ENCODE data around the gene MOK.
"Not testable (repeated sequence)": the region's sequence is repeated elsewhere in the genome, so short reads cannot be mapped to it uniquely, and the experiment has no call there.

The MOK gene

DNA sequence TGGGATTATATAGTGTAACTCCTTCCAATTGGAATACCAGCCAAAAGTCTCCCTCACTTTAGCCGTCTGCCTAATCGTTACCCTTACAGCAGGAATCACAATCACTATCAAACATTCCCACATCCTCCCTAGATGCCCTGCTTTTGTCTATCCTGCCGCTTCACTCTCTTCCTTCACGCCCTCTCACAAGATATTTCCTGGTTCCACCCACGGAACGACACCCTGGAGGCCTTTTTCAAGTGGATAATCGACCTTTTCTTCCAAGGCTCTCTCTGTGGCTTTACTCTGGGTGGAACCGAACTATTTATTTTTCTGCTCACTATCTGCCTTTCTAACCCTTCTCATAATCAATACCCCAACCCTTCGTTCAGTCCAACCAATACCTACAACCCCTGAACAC is 58.9 kb downstream of the MOK start:
- DNase-seq: no peak

DNA sequence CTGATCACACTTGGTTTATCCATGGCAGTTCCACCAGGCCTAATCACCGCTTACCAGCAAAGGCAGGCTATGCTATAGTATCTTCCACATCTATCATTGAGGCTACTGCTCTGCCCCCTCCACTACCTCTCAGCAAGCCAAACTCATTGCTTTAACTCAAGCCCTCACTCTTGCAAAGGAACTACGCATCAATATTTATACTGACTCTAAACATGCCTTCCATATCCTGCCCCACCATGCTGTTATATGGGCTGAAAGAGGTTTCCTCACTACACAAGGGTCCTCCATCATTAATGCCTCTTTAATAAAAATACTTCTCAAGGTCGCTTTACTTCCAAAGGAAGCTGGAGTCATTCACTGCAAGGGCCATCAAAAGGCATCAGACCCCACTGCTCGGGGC is 61.2 kb downstream of the MOK start:
- DNase-seq: not testable (repeated sequence)

DNA sequence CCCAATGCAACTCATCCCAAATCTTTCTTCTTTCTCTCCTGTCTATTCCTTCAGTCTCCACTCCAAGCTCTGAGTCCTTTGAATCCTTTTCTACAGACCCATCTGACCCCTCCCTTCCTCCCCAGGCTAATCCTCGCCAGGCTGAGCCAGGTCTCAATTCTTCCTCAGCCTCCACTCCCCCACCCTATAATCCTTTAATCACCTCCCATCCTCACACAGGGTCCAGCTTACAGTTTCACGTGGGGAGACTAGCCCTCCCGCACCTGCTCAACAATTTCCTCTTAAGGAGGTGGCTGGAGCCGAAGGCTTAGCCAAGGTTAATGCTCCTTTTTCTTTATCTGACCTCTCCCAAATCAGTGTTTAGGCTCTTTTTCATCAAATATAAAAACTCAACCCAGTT is 63.8 kb downstream of the MOK start:
- DNase-seq: no peak

DNA sequence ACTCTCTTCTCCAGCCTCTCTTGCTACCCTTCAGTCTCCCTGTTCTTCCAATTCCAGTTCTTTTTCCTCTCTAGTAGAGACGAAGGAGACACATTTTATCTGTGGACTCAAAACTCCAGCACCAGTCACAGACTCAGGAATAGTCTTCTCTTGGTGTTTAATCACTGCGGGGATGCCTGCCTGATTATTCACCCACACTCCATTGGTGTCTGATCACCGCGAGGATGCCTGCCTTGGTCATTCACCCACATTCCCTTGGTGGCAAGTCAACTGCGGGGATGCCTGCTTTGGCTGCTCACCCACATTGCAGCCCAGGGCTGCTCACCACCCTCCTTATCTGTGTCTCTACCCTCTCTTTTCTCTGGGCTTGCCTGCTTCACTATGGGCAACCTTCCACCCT is 64.5 kb downstream of the MOK start:
- not testable (repeated sequence) for DNase-seq

DNA sequence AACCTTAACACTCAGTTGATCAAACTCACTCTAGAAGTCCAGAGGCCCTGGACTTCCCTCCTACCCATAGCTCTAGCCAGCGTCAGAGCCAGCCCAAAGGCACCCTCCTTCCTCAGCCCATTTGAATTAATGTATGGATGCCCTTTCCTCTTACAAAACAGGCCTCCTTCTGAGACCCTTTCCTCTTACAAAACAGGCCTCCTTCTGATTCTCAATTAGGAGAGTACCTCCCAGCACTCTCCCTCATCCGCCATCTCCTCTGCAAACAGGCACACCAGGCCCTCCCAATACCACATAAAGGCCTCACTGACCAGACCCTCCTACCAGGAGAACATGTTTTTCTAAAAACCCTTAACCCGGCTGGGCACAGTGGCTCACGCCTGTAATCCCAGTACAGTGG is 65.7 kb downstream of the MOK start:
- no peak for DNase-seq

GRCh38 chr14:102238766-102239165 is 66.2 kb downstream of the MOK start:
- no peak for DNase-seq

- no peak for DNase-seq
Measured at GRCh38 chr14:102238131-102238530, 66.8 kb downstream of the MOK start.

DNA sequence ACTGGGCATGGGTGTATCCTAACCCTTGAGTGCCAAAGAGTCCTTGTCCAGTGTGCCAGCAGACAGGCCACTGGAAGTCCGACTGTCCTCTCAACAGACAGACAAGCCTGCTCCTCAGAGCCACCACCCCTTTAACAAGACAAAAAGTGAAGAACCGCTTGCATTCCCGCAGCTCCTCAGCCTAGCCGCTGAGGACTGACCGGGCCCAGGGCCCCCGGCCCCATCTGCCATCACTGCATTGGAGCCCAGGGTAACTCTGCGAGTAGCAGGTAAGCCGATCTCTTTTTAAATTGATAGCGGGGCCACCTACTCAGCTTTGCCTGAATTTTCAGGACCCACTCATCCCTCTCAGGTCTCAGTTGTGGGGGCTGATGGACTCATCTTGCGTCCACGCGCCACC is 68.9 kb downstream of the MOK start:
- no peak for DNase-seq

- DNase-seq: peak; percentile 59
Measured at GRCh38 chr14:102235275-102235897, 69.6 kb downstream of the MOK start.

- no peak for DNase-seq
Measured at GRCh38 chr14:102234331-102235264, 70.4 kb downstream of the MOK start.

- DNase-seq: no peak
Measured at GRCh38 chr14:102233081-102233480, 71.9 kb downstream of the MOK start.

DNA sequence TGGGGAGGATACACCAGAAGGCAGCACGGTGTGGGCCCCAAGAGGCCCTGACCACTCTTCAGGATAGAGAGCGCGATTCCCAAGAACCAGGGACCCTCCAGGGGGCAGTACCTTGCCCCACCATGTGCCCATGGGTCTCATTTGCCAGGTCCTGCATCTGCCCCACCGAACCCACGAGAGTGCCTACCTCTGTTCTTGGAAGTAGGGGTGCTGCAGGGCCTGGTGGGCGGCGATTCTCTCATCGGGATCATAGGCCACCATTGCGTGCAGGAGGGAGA is 72.7 kb downstream of the MOK start:
- no peak for DNase-seq

DNA sequence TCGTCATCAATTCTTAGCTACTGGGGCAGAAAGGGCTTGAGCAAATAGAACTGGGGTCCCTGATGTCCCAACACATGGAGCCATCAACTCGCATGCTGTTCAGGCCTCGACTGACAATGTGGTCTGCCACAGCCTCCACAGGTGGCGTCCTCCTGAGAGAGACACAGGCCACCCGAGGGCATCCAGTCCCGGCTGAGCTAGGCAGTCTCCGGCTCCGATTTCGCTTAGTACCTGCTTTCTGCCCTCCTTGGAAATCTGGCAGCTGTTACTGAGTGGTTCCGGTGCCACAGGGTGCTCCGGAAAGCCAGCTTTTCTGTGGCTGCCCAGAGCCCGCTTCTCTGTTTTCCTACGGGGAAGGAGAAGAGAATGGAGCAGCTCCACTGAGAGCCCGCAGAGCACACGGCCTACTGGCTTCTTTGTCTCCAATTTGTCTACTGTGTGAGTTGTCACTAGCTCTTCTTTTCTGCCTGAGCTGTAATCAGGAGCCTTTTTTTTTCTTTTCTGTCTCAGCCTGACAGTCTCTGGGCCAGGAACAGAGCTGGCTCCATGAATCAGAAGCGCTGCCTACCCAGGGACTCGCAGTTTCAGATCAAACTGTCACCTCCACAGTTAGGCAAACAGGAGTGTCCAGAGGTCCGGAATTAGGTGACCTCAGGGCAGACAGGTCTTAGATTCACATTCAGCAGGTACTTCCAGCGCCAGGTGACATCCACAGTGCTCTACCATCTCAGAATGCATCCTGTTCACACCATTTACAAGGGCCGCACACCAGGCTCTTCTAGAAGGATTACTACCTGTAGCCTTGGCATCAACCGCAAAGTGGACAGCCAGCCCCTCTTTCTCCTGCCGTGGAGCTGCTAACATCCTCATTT is 73.3 kb downstream of the MOK start:
- DNase-seq: no peak

- no peak for DNase-seq
Measured at GRCh38 chr14:102230481-102231210, 74.3 kb downstream of the MOK start.

- no peak for DNase-seq
Measured at GRCh38 chr14:102229739-102230092, 75.2 kb downstream of the MOK start.

DNA sequence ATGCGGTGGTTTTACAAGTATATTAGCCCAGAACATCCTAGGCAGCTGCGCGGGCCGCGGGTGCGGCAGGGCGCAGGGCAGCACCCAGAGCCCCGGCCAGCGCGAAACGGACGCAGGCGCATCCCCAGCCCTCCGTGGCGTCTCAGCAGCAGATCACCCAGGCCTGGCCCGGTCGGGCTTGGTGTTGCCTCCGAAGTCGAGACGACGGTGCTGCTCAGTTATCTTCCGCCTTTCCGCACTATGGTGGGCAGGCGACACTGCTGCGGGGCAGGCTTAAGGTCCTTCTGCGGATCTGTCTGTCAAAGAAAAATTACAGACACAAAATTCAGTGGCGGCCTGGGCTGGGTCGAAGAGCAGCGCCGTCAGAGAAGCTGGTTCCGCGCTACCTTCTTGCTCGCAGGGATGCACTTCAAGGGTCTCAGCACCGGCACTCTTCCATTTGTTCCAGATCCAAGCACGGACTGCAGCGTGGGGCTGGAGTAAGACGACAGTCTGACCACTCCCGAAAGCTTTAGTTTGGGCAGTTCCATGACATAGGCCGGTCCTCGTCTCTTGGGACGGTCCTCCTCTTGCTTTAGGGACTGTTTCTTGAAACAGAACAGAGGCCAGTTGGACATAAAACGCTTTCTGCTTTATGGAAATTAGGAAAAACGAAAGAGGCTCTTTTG is 75.8 kb downstream of the MOK start:
- DNase-seq: no peak

DNA sequence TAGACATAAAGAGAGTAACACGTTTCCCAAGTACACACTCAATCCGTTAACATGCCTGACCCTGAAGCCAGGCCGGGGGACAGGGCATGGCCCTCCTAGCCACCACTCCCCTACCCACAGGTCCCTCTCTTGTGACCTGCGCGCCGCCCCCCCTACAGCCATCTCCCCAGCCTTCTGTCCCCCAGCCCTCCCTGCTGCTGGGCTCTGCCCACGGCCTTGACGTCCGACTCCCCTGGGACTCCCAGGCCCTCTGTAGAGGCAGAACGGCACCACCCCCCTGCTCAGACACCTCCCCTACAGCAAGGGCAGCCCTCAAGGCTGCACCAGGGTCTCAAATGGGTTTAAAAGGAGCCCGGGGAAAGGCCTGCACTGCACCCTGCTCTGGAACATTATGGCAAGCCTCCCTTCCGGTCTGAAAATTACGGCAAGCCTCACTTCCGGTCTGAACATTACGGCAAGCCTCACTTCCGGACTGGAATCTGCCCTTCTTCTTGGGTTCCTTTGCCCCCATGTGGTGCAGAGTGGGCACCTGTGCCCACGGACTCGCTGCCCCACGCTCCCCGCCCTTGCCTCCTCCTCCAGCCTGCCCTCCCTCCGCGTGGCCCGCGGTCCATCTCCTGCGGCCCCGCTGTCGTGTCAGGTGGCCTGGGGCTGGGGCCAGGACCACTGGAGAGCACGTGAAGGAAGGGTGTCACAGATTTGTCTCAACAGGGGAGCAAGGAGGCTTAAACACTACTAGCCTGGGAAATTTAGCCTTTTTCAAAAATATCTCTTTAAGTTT is 77.6 kb downstream of the MOK start:
- no peak for DNase-seq

GRCh38 chr14:102226356-102227125 is 78.4 kb downstream of the MOK start:
- DNase-seq: no peak

GRCh38 chr14:102225936-102226335 is 79.0 kb downstream of the MOK start:
- no peak for DNase-seq

DNA sequence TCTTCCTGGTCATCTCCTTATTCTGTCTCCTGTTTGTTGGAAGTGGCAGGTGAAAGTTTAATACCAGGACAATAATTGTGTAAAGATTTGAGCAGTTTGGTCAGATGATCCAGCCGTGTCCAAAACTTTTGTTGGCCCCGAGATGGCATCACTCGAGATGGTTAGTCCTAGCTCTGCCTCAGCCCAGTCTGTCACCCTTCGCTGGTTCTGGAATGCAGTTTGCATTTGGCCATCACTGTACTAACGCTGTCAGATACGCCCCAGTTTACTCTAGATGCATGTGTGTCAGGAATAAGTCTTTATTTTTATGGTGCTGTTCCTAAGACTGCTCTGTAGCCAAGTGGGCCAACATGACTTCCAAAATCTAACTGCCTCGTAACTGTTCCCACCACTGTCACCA is 79.6 kb downstream of the MOK start:
- no peak for DNase-seq

- DNase-seq: no peak
Measured at GRCh38 chr14:102223682-102224081, 81.3 kb downstream of the MOK start.

Measured in activated CD4-positive, alpha-beta T cell treated with anti-CD3 and anti-CD28 coated beads for 1 hour (primary cell).